ENCODE measurements around the gene TRIM66. TPM values are rescaled to one million over a fixed set of nuclear protein-coding genes. Genes with fewer than 3 reads are reported as not detected.

TRIM66 gene
- total RNA-seq, 1 experiment from 2014 or later = 2.1 TPM

DNA sequence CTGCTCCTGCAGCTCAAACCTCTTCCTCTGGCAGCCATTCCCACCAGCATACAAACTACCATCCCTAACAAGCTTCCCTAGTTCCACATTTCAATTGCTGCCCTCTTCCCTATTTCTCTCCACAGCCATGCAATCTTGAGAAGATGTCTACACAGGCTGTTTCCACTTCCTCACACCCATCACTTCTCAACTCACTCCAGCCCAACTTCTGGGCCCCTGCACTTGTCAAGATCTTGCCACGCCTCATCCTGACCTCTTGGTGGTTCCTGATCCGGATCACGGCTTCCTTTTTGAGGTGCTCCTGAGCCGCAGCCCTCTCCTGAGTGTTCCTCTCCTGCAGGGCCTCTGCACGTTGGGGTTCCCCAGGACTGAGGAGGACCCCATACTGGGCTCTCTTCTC is 22.7 kb upstream of the TRIM66 start:
- Histone ChIP-seq H3K4me2 (ENCODE audit: insufficient read depth, insufficient read length, low read length) (no peak overlapping the region), H2BK5ac (ENCODE audit: insufficient read length, low read length) (no peak overlapping the region), H3K79me1 (ENCODE audit: insufficient read depth, low read depth, low read length, poor library complexity, severe bottlenecking) (no peaks in the 10 kb centered on the region), H3K4me1 (ENCODE audit: insufficient read depth, low read length) (peaks cover 12% of the 10 kb centered on the region; the same call in 1 of the 2 replicates), H3K14ac (ENCODE audit: insufficient read depth, low read length) (no peak overlapping the region), H4K5ac (ENCODE audit: insufficient read length, low read depth, low read length) (no peak overlapping the region), H3T11ph (ENCODE audit: low read length) (no peak overlapping the region), H3K9ac (ENCODE audit: extremely low read depth, insufficient read length, low read length) (no peak overlapping the region), H2BK15ac (ENCODE audit: low read depth, low read length) (no peak overlapping the region), H3K56ac (ENCODE audit: insufficient read length, low read depth, low read length) (no peak overlapping the region), H2BK20ac (ENCODE audit: low read depth, low read length, poor library complexity, severe bottlenecking) (no peak overlapping the region), H3K23ac (ENCODE audit: insufficient read length, low read depth, low read length) (no peak overlapping the region), H4K20me1 (ENCODE audit: control insufficient read depth, insufficient read depth, insufficient read length) (no peaks in the 10 kb centered on the region), H3K79me2 (ENCODE audit: insufficient read depth, low read length) (no peaks in the 10 kb centered on the region), H2BK120ac (ENCODE audit: low read depth, low read length, poor library complexity, severe bottlenecking) (no peak overlapping the region), H3K27ac (ENCODE audit: insufficient read length, low read depth, low read length) (no peak overlapping the region), H3K18ac (ENCODE audit: insufficient read length, low read depth, low read length) (no peak overlapping the region), H3K4ac (ENCODE audit: low read depth, low read length) (no peak overlapping the region), H2AK5ac (ENCODE audit: insufficient read length, low read length) (no peak overlapping the region), H2AFZ (ENCODE audit: low read length) (no peak overlapping the region), H4K91ac (ENCODE audit: insufficient read length, low read depth, low read length) (no peak overlapping the region), H4K8ac (replicated peaks; ENCODE audit: insufficient read length, low read depth, low read length) (no peak overlapping the region), H3K23me2 (ENCODE audit: insufficient read length, low read depth, low read length, poor library complexity, severe bottlenecking) (no peaks in the 10 kb centered on the region), H2BK12ac (ENCODE audit: insufficient read length, low read depth, low read length) (no peak overlapping the region), H3K9me3 (ENCODE audit: control insufficient read depth, low read depth, low read length) (no peaks in the 10 kb centered on the region), H3K27me3 (ENCODE audit: insufficient read depth, low read length) (no peaks in the 10 kb centered on the region)
- Mint-ChIP-seq H3K4me3 (no peak overlapping the region), H3K4me1 (peaks cover 43 to 50% of the 10 kb centered on the region in 2 experiments), H3K9me3 (no peaks in the 10 kb centered on the region; a peak in 1 of 5 replicates), H3K27ac (no peak overlapping the region), H3K36me3 (ENCODE audit: insufficient read depth in 1 of 3, low read depth in 3 of 3) (peaks cover 8 to 19% (median 17%) of the 10 kb centered on the region in 3 experiments), H3K27me3 (ENCODE audit: low read depth) (no peaks in the 10 kb centered on the region; the same call in 1 of the 2 replicates)
- no peak for DNase-seq
- TF ChIP-seq, protein P1, sequence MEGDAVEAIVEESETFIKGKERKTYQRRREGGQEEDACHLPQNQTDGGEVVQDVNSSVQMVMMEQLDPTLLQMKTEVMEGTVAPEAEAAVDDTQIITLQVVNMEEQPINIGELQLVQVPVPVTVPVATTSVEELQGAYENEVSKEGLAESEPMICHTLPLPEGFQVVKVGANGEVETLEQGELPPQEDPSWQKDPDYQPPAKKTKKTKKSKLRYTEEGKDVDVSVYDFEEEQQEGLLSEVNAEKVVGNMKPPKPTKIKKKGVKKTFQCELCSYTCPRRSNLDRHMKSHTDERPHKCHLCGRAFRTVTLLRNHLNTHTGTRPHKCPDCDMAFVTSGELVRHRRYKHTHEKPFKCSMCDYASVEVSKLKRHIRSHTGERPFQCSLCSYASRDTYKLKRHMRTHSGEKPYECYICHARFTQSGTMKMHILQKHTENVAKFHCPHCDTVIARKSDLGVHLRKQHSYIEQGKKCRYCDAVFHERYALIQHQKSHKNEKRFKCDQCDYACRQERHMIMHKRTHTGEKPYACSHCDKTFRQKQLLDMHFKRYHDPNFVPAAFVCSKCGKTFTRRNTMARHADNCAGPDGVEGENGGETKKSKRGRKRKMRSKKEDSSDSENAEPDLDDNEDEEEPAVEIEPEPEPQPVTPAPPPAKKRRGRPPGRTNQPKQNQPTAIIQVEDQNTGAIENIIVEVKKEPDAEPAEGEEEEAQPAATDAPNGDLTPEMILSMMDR (conservative IDR thresholded peaks at IDR 0.05) = no peak
- WGBS (ENCODE audit: extremely low coverage, insufficient read length, low lambda C conversion rate) = no CpG with 5 or more reads among the region's 5 CpGs
